Natural killer cell treated with Interleukin-12 subunit alpha and Interleukin-12 subunit beta and Interleukin-15 and Interleukin-18, amount 100 ng/mL, for 72 hours (primary cell): ENCODE results near the gene OLFM1. TPM values are rescaled to one million over a fixed set of nuclear protein-coding genes. Genes with fewer than 3 reads are reported as not detected.
"Not testable (repeated sequence)": the region's sequence is repeated elsewhere in the genome, so short reads cannot be mapped to it uniquely, and the experiment has no call there.

Experiments
- ATAC-seq, 2 donors: fragments of 150-1000 bp; cut with Tn5 transposase in 1 of 2; sonication (Bioruptor Pico), chemical (Tn5 transposase) in 1 of 2; 2 replicates each; pipeline ENCODE4 v1.10.0; 2021
- DNase-seq: peaks from one replicate; pipeline ENCODE4 v3.0.0; 2022; ENCODE audit warnings: low spot score
- H3K27ac Mint-ChIP-seq, 2 donors: 1 replicate in 1 of 2; 2 replicates in 1 of 2; pipeline ENCODE4 v1.8.0; 2022; ENCODE audit warnings: mixed read lengths in 2 of 2, mild to moderate bottlenecking in 1 of 2, moderate library complexity in 1 of 2
- H3K27me3 Mint-ChIP-seq, 2 donors: 1 replicate in 1 of 2; 2 replicates in 1 of 2; pipeline ENCODE4 v1.8.0; 2022; ENCODE audit warnings: mixed read lengths in 2 of 2
- H3K36me3 Mint-ChIP-seq: one replicate; pipeline ENCODE4 v1.8.0; 2022; ENCODE audit warnings: mixed read lengths
- H3K4me1 Mint-ChIP-seq, 2 donors: 1 replicate in 1 of 2; 2 replicates in 1 of 2; pipeline ENCODE4 v1.8.0; 2022; ENCODE audit warnings: low read depth in 2 of 2, mixed read lengths in 2 of 2, mild to moderate bottlenecking in 1 of 2
- H3K4me3 Mint-ChIP-seq: one replicate; pipeline ENCODE4 v1.8.0; 2022; ENCODE audit warnings: mixed read lengths
- H3K9me3 Mint-ChIP-seq: 2 replicates; pipeline ENCODE4 v1.8.0; 2022; ENCODE audit warnings: mixed read lengths
- total RNA-seq, 2 donors: library from RNA; stranded (reverse); gene quantifications; one replicate each; pipeline ENCODE4 v1.2.3, GENCODE V29; 2022

Gene OLFM1
- total RNA-seq, 2 donors from 2014 or later: not detected

- Mint-ChIP-seq H3K27ac (no peak overlapping the region), H3K36me3 (no peaks in the 10 kb centered on the region), H3K9me3 (no peaks in the 10 kb centered on the region), H3K4me1 (no peaks in the 10 kb centered on the region), H3K4me3 (no peak overlapping the region), H3K27me3 (peaks cover 11 to 13% of the 10 kb centered on the region in 2 donors)
- no peak for DNase-seq
- ATAC-seq: no peak
These were observed 49.7 kb downstream of the OLFM1 start for GRCh38 chr9:135136991-135137832.

- Mint-ChIP-seq H3K9me3 (no peaks in the 10 kb centered on the region), H3K4me1 (no peaks in the 10 kb centered on the region), H3K4me3 (no peak overlapping the region), H3K36me3 (no peaks in the 10 kb centered on the region), H3K27ac (no peak overlapping the region), H3K27me3 (peaks cover 3 to 8% of the 10 kb centered on the region in 2 donors)
- ATAC-seq (no peak), DNase-seq (no peak)
These were observed 50.8 kb downstream of the OLFM1 start for GRCh38 chr9:135138078-135138855.

GRCh38 chr9:135139366-135139959 lies 52.0 kb downstream of the OLFM1 start:
- H3K9me3 Mint-ChIP-seq: no peaks in the 10 kb centered on the region
- no peak overlapping the region for H3K27ac Mint-ChIP-seq
- H3K27me3 Mint-ChIP-seq: peaks cover 5 to 8% of the 10 kb centered on the region in 2 donors
- no peak for DNase-seq
- no peaks in the 10 kb centered on the region for H3K4me1 Mint-ChIP-seq
- no peak overlapping the region for H3K4me3 Mint-ChIP-seq
- no peak for ATAC-seq
- no peaks in the 10 kb centered on the region for H3K36me3 Mint-ChIP-seq

- no peaks in the 10 kb centered on the region for H3K9me3 Mint-ChIP-seq
- ATAC-seq (no peak), DNase-seq (no peak)
- H3K27ac Mint-ChIP-seq: no peak overlapping the region
- peaks cover 12 to 18% of the 10 kb centered on the region in 2 donors for H3K27me3 Mint-ChIP-seq
- H3K36me3 Mint-ChIP-seq: no peaks in the 10 kb centered on the region
- H3K4me3 Mint-ChIP-seq: no peak overlapping the region
- H3K4me1 Mint-ChIP-seq: no peaks in the 10 kb centered on the region
These were observed 53.8 kb downstream of the OLFM1 start for GRCh38 chr9:135141183-135141774.

GRCh38 chr9:135144581-135145170 lies 57.2 kb downstream of the OLFM1 start:
- Mint-ChIP-seq H3K4me1 (no peaks in the 10 kb centered on the region), H3K9me3 (no peaks in the 10 kb centered on the region), H3K4me3 (no peak overlapping the region), H3K27ac (no peak overlapping the region), H3K36me3 (no peaks in the 10 kb centered on the region), H3K27me3 (peaks cover 9 to 16% of the 10 kb centered on the region in 2 donors)
- no peak for DNase-seq
- ATAC-seq: no peak

- Mint-ChIP-seq H3K27ac (no peak overlapping the region), H3K27me3 (peaks cover 9 to 16% of the 10 kb centered on the region in 2 donors), H3K36me3 (no peaks in the 10 kb centered on the region), H3K4me3 (no peak overlapping the region), H3K9me3 (no peaks in the 10 kb centered on the region), H3K4me1 (no peaks in the 10 kb centered on the region)
- no peak for ATAC-seq
- no peak for DNase-seq
These were observed 57.8 kb downstream of the OLFM1 start for GRCh38 chr9:135145312-135145711.

- ATAC-seq: no peak
- DNase-seq: no peak
- no peaks in the 10 kb centered on the region for H3K36me3 Mint-ChIP-seq
- H3K4me3 Mint-ChIP-seq: no peak overlapping the region
- peaks cover 9 to 16% of the 10 kb centered on the region in 2 donors for H3K27me3 Mint-ChIP-seq
- H3K9me3 Mint-ChIP-seq: no peaks in the 10 kb centered on the region
- no peaks in the 10 kb centered on the region for H3K4me1 Mint-ChIP-seq
- no peak overlapping the region for H3K27ac Mint-ChIP-seq
These were observed 58.8 kb downstream of the OLFM1 start for GRCh38 chr9:135146241-135146640.

GRCh38 chr9:135146766-135147473 lies 59.5 kb downstream of the OLFM1 start:
- Mint-ChIP-seq H3K4me1 (no peaks in the 10 kb centered on the region), H3K9me3 (no peaks in the 10 kb centered on the region), H3K27ac (no peak overlapping the region), H3K4me3 (no peak overlapping the region), H3K36me3 (no peaks in the 10 kb centered on the region), H3K27me3 (peaks cover 9 to 16% of the 10 kb centered on the region in 2 donors)
- DNase-seq: no peak
- ATAC-seq: no peak

- Mint-ChIP-seq H3K36me3 (no peaks in the 10 kb centered on the region), H3K9me3 (no peaks in the 10 kb centered on the region), H3K27ac (no peak overlapping the region), H3K4me3 (no peak overlapping the region), H3K27me3 (peaks cover 9 to 16% of the 10 kb centered on the region in 2 donors), H3K4me1 (no peaks in the 10 kb centered on the region)
- DNase-seq (no peak), ATAC-seq (no peak)
These were observed 60.0 kb downstream of the OLFM1 start for GRCh38 chr9:135147474-135147805.

GRCh38 chr9:135147938-135148337 lies 60.5 kb downstream of the OLFM1 start:
- H3K27ac Mint-ChIP-seq: no peak overlapping the region
- no peaks in the 10 kb centered on the region for H3K4me1 Mint-ChIP-seq
- DNase-seq (no peak), ATAC-seq (no peak)
- no peaks in the 10 kb centered on the region for H3K36me3 Mint-ChIP-seq
- no peak overlapping the region for H3K4me3 Mint-ChIP-seq
- H3K27me3 Mint-ChIP-seq: peaks cover 9 to 16% of the 10 kb centered on the region in 2 donors
- no peaks in the 10 kb centered on the region for H3K9me3 Mint-ChIP-seq

GRCh38 chr9:135148386-135148785 lies 60.9 kb downstream of the OLFM1 start:
- ATAC-seq (peak in 1 of 2 donors; percentile 3), DNase-seq (no peak)
- Mint-ChIP-seq H3K27me3 (peaks cover 9 to 16% of the 10 kb centered on the region in 2 donors), H3K4me1 (no peaks in the 10 kb centered on the region), H3K27ac (no peak overlapping the region), H3K4me3 (no peak overlapping the region), H3K9me3 (no peaks in the 10 kb centered on the region), H3K36me3 (no peaks in the 10 kb centered on the region)

GRCh38 chr9:135149901-135150300 lies 62.4 kb downstream of the OLFM1 start:
- ATAC-seq, H3K4me1 Mint-ChIP-seq, H3K27ac Mint-ChIP-seq, H3K36me3 Mint-ChIP-seq, DNase-seq, H3K4me3 Mint-ChIP-seq, H3K9me3 Mint-ChIP-seq: not testable (repeated sequence)
- H3K27me3 Mint-ChIP-seq: peaks cover 10 to 16% of the 10 kb centered on the region in 2 donors

- DNase-seq (no peak), ATAC-seq (no peak)
- Mint-ChIP-seq H3K4me3 (no peak overlapping the region), H3K27me3 (peaks cover 3 to 6% of the 10 kb centered on the region in 2 donors), H3K36me3 (no peaks in the 10 kb centered on the region), H3K9me3 (no peaks in the 10 kb centered on the region), H3K4me1 (no peaks in the 10 kb centered on the region), H3K27ac (no peak overlapping the region)
These were observed 63.5 kb downstream of the OLFM1 start for GRCh38 chr9:135150981-135151380.
